OCI-LY1 (cell line): ENCODE measurements around the gene LYVE1.

Experiments
- CTCF ChIP-seq: fragments of 200-600 bp; sonication (generic), shearing (Covaris generic); IDR thresholded peaks from 2 replicates; pipeline ENCODE4 v1.5.1; 2017; ENCODE audit warnings: mild to moderate bottlenecking, antibody characterized with exemption, low read length, moderate library complexity, mixed read lengths
- EZH2 ChIP-seq: fragments of 200-600 bp; sonication (generic), shearing (Covaris generic); IDR thresholded peaks from 2 replicates; pipeline ENCODE4 v1.8.0; 2017; ENCODE audit warnings: borderline replicate concordance, mixed run types, mild to moderate bottlenecking, antibody characterized with exemption, low read length, moderate library complexity, mixed read lengths

GRCh38 chr11:10537600-10537999, 30.9 kb downstream of the LYVE1 start:
- TF ChIP-seq CTCF = no peak
- TF ChIP-seq EZH2 = no peak
